Neural cell (in vitro differentiated cells): ENCODE measurements around the gene ITGAX.

ENCODE experiments used
- CTCF ChIP-seq: fragments of 450-650 bp; IDR thresholded peaks from 2 replicates; pipeline ENCODE4 v1.5.1; 2014; ENCODE audit warnings: antibody characterized with exemption, mild to moderate bottlenecking, moderate library complexity; ENCODE audit not compliant: poor library complexity, severe bottlenecking
- EP300 ChIP-seq: fragments of 450-650 bp; conservative IDR thresholded peaks from 2 replicates; pipeline ENCODE4 v1.6.1; 2014; ENCODE audit warnings: antibody characterized with exemption, mild to moderate bottlenecking, moderate library complexity; ENCODE audit not compliant: poor library complexity, severe bottlenecking
- EZH2 ChIP-seq: fragments of 200-600, 300-800 bp; shearing (Covaris generic), sonication (generic); IDR thresholded peaks from 2 replicates; pipeline ENCODE4 v1.6.1; 2014; ENCODE audit warnings: antibody characterized with exemption, low read length, borderline replicate concordance, mild to moderate bottlenecking; ENCODE audit not compliant: insufficient read depth, poor library complexity, severe bottlenecking
- SMC3 ChIP-seq: fragments of 450-650 bp; conservative IDR thresholded peaks from 2 replicates; pipeline ENCODE4 v1.6.1; 2014; ENCODE audit warnings: antibody characterized with exemption, mild to moderate bottlenecking, moderate library complexity; ENCODE audit not compliant: poor library complexity

- TF ChIP-seq CTCF, result no peak
- no peak for TF ChIP-seq EP300
- no peak for TF ChIP-seq SMC3
- TF ChIP-seq EZH2, result no peak
Observed at GRCh38 chr16:31393056-31393455, 38.1 kb downstream of the ITGAX start, which contains the start of gene ITGAD.
